T-helper 2 cell (primary cell): ENCODE measurements around the gene PAX3.
A peak's percentile ranks its signal among the peaks of the same experiment; 100 is the strongest.

Experiments used
- DNase-seq, 5 experiments: peaks; one replicate each; pipeline versions ENCODE4 v3.0.0 to v3.0.0-alpha.2; 2012 to 2022
- total RNA-seq, 2 donors: gene quantifications; one replicate each; lab custom pipeline; 2026; lab: John Stamatoyannopoulos, UW

The PAX3 gene
- 0 to 0.40 reads per million in 2 donors for total RNA-seq

DNA sequence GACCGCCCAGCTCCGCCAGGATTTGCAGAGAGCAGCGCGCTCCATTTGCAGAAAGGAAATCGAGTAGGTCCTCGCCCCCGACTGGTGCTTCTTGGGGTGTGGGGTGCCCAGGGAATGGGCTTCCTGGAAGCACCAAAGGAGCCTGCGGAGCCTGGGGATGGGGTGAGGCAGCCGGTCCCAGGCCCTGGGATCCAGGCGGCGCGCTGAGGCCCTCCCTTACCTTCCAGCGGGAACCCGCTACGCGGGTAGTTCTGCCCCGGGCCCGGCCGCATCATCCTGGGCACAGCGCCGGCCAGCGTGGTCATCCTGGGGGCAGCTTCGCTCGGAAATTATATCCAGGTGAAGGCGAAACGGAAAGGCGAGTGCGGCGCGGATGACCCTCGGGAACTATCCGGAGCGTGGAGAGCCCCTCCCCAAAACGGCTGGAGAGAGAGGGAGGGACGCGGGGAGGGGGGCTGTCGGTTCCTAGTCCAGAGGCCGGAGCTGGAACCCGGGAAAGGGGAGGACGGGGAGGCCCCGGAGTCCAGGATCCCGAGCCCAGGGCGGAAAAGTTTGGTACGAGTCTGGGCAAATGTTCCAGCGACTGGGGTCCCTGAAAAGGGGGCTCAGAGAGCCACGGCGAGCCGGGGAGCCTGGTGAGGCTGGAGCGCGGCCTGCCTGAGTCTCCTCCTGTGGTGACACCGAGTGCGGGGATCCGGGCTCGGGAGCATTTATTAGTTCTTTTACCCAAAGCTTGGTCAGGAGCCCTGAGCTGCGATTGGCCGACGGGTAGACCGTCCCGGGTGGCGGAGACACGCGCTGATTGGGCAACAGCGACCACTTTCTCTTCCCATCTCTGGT lies at the start of gene PAX3:
PAX3 (minus strand) TSS at position 688 of the 840 bp plus-strand sequence; CDS start at position 305, 383 bp downstream.
- DNase-seq = no peak

DNA sequence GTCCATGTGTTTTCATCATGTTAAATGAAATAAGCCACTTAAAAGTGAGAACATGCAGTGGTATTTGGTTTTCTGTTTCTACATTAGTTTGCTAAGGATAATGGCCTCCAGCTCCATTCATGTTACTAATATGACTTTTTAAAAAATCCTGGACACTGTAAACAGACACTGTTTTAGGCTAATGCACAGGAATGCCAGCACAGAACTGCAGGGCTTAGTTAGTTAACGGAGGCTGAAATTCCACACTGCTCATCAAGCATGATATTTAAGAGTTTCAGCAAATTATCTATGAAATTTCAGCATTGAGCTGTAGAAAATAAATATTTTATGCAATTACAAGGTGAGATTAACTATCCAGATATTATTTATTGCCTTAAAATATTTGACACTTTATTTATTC lies 42.5 kb upstream of the PAX3 start:
- no peak for DNase-seq

DNA sequence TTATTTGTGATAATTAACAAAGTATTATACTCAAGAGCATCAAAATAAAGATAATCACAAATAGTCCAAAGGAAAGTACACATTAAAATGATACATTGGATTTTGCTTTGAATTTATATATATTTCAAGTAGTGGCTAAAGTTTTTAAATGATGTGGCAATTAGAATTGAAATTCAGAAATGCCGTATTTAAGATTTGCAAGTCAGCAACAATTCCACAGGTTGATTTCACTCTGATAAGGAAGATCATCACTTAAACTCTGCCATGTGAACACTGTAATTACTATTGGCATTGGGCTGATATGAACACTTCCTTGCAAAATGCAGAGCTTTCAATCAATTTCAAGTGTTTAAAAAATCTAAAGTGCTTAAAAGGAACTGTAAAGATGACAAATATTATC lies 39.6 kb upstream of the PAX3 start:
- no peak for DNase-seq

DNA sequence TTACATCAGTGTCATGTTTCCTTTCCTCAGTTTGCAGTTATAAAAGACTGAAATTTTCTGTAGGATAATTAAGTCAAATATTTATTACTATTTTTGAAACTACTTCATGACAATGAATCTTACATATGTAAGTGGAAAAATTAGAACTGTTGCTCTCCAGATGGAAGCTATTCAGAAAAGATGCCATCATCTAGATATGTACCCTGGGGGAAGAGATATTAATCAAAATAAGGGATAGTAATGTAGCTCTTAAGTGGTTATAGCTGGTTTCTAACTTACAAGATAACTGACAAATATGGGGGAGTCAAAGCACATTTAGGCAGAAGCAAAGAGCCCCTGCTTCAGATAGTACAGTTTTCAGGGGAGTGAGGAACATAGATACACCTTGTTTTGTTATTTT lies 38.1 kb upstream of the PAX3 start:
- DNase-seq = no peak

DNA sequence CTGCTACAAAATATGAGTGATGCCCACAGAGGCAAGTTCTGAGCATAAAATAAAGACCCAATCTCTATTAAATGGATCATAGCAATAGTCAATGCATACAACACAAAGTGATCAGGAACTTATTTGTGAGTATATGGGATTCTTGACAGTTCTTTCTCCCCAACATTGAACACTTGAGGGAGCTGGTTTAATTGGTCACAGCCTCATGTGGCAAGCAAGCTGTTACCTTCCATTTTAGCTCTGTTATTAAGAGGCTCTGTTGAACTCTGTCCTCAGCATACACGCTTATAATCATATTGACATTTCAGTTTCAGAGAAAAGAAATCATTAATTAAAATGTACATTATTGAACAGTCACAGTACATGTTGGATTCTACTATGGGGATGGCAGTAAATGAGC lies 37.6 kb upstream of the PAX3 start:
- no peak for DNase-seq

DNA sequence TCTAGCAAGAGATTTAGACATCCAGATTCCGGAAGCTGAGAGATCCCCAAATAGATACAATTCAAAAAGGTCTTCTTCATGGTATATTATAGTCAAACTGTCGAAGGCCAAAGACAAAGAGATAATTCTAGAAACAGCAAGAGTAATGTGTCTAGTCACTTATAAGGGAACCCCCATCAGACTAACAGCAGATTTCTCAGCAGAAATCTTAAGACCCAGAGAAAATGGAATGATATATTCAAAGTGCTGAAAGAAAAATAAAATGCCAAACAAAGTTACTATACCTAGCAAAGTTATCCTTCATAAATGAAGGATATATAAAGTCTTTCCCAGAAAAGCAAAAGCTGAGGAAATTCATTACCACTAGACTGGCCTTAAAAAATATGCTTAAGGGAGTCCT lies 36.1 kb upstream of the PAX3 start:
- no peak for DNase-seq

DNA sequence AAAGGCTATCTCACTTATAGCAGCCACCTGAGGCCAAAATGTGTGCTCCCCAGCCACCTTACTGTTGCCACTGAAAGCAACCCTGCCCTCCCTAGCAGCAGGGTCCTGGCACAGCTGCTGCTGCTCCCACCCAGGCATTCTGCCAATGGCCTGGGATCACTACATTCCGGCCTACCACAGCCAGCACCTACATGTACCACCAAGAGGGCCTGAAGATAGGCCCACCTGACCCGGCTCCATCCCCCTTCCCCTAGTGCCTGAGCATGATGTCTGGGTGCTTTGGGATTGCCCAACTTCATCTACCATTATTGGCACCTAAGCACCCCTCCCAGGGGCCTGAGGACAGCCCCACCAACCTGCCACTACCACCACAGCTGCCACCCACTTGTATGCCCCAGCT lies 34.6 kb upstream of the PAX3 start:
- no peak for DNase-seq

DNA sequence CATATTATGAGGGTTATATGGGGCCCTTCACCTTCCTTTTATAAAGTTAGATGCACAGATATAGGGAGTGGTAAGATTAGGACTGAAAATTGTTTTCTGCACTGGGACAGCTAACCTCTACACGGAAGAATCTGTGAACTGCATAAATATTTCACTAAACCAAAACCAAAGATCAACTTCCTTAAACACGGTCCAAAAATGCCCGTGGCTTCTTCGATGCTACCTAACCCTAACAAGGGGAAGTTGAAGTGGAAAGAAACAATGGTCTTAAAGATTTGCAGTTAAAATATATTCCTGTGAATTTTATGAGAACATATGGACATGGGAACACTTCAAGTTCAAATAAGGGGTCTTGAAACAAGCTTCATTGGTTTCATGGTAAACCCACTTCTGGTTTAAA lies 33.3 kb upstream of the PAX3 start:
- DNase-seq = no peak

DNA sequence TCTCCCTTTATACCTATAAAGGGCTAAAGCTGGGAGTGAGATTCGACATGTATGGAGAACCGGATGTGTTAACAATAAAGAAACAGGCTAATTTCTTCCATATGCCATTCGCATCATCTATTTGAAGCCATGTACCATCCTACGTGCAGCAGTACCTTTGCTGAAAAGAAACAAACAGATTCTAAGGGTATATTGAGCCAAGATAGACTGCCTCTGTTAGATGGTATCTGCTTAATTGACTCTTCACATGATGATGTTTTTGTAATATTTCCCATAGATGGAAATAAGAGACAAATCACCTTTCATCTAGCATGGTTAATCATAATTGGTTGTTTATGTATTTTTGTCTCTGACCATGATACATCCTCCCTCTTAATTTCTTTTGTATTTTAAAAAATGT lies 32.1 kb upstream of the PAX3 start:
- no peak for DNase-seq

DNA sequence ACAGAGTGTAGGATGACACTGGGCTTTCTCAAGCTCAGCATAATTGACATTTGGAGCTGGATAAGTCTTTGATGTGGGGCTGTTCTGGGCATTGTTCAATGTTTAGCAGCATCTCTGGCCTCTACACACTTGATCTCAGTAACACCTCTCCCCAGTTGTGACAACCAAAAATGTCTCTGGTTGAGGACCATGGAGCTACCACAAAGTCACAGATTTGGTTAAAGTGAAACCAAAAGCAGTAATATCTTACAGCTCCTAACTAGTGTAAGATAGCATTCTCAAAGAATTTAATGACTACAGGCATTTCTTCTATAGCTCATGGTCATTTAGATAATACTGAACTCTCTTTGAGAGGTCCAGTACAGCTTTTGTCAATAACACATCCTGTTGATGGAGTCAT lies 23.4 kb upstream of the PAX3 start:
- DNase-seq = peak in 1 of 5 experiments; percentile 45

DNA sequence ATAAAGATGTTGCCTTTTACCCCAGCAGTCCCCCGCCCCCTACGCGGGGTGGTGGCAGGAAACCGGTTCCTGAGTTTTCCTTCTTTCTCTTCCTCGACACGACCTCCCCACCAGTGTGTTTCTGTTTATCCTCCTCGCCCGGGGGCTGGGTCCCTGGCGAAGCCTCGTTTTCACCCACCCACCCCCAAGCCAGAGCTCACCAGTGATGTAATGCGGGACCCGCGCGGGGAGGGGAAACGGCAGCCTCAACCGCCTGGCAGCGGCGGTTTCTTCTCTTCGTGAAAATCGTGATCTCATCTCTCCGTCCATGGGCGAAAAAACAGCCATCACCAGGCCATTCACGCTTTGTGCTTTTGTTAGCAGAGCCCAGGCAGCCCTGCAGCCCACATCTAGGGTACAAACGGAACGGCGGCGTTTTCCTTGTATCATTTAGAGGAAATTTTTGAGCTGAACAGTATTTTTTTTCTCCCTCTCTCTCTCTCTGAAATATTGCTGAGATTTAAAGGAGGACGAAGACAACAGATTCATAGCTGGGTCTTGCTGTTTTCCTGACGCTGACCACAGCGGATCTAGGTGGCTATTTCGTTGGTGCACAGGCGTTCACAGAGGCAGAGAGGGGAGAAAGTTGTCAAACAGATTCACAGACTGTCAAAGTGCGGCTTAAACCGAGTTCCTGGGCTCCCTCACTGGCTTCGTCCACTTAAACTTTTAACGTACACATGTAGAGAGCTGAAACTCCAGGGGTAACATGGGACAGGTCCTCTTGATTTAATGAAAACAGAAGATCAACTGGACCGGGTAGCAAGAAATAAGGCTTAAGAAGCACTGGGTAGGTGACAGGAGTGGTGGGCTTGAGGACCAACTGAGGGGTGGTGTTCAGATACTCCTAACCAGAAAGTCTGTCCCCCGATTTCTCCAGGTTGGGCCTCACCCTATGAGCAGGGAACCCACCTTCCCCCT lies 21.9 kb upstream of the PAX3 start:
- no peak for DNase-seq

DNA sequence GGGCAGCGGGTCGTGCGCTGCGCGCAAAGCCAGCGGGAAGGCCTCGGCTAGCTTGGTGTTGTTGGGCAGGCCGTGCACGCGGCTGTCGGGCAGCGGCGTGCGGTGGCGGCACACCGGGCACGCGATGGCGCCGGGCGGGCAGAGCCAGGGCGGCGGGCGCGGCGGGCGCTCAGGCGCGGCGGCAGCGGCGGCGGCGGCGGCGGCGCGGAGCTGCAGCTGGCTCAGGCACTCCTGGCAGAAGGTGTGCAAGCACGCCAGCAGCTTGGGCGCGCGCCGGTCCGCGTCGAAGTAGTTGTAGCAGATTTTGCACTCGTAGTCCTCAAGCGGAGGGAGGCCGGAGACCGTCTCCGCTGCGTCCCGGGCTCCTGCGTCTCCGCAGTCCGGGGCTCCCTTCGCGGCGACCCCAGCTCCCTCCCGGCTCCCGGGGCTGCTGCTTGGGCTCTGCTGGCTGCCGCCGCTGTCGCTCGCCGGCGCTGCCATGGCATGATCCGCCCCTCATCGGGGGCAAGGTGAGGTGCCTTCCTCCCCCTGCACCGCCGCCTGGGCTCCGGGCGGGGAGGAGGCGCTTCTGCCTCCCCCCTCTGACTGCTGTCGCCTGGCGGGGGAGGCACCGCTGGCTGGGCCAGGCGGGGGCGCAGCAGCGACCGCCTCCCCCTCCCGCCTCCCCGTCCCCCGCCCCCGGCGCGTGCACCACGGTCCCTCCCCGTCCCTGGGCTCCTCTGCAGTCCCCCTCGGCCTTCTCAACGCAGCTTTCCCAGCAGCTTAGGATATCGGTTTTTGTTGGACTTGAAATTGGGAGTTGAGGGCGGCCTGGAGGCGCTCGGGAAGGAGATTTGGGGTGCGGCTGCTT lies 21.0 kb upstream of the PAX3 start:
- DNase-seq = peak in 1 of 5 experiments; percentile 69

DNA sequence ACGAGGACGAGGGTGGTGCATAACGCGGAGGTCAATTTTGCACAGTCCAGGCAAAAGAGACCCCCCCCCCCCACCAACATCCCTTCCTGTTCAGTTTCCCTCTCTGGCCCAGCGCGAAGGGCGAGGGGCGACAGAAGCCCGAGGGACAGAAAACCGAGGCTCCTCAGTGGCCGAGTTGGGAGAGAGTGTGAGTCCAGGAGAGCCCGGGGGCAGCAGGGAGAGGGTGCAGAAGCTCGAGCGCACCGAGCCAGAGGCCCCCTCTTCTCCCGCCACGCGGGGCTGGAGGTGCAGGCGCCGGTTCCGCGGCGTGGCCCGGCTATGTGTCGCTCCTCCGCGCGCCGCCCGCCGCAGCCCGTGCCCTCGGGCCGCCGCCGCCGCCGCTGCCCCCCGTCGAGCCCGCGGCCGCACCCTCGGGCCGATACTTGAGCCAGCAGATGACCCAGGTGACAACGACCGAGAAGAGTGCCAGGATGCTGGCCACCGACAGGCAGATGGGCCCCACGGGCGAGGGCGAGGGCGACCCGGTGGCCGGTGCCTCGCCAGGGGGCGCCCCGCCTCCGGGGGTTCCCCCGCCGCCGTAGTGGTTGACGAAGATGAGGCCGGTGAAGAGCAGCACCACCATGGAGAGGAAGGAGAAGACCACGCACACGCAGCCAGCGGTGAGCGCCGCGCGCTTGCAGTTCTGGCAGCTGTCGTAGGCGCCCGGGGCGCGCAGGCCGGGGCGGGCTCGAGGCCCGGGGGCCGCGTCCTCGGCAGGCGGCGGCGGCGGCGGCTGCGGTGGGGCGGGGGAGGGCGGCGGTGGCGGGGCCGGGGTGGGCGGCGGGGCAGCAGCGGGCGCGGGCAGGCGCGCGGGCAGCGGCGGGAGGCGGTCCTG lies 20.2 kb upstream of the PAX3 start:
- peak in 1 of 5 experiments; percentile 72 for DNase-seq

DNA sequence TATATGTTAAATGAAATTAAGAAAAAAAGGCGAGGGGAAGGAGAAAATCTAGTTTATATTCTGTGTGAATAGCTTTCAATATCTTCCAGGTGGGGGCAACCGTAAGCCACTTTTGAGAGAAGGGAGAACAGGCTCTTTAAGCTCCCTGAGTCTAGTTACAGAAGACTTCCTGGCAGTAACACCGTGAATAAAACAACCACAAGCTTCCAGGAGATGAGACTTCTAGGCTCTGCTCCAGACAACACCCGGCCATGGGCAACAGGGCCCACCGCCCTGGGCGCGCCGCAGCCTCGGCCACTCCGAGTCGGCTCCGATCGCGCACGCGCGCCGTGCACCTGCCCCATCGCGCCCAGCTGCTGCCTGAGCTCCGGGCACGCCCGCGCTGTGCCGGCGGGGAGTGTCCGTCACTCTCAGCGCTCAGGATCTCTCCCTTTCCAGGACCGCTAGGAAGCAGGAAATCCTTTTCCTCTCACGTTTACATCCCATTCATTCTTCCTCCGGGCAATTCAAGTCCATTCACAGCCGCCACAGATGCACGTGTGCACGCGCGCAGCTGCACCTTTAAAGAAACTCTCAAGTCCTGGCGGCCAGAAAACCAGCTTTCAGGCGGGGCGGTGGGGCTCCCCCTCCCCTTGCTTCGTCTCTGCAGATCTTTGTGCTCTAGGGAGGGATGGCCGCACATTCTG lies 19.4 kb upstream of the PAX3 start:
- DNase-seq = peak in 1 of 5 experiments; percentile 63

DNA sequence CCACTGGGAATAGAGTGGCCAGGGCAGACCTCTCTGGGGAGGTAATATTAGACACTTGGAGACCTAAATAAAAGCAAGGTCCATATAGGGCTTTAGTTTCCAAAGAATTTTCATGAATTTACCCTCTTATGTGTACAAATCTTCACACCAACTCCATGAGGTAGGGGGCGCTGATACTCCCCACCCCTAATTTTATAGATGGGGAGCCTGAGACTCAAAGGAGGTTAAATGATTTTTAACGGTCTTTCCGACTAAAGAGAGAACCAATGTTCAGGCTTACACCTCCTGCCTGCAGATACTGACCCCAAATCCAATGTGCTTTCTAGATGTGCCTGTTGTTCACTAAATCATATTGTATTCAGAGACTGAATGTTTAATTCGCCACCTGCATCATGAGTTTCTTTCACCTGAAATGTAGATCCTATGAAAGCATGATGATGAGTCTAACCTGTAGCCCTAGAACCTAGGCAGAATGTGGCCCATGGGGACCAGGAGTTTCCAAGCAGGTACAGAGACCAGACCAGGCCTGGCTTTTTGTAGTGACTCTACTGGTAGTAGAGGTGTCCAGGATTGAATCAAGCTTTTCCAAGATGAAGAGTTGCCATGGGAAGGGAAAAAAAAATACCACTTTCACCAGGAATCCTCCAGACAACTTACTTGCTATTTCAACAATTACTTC lies 16.8 kb upstream of the PAX3 start:
- DNase-seq = no peak

DNA sequence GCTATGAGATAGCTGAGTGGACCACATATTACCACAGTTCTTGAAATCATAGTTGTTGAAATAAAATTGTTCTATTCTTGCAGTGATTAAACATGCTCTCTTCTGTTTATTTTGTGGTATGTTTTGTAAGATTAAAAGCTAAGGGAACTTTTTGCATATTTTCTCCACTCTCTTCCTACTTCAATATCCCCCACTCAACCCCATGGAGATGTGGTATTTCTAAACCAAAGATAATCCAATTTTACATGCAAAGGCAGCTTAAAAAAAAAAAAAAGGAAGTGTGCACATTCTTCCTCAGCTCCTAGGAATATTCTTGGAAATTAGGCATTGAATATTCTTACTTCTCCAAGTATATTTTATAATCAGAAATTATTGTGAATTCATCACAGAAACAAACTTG lies 15.0 kb upstream of the PAX3 start:
- DNase-seq = no peak

DNA sequence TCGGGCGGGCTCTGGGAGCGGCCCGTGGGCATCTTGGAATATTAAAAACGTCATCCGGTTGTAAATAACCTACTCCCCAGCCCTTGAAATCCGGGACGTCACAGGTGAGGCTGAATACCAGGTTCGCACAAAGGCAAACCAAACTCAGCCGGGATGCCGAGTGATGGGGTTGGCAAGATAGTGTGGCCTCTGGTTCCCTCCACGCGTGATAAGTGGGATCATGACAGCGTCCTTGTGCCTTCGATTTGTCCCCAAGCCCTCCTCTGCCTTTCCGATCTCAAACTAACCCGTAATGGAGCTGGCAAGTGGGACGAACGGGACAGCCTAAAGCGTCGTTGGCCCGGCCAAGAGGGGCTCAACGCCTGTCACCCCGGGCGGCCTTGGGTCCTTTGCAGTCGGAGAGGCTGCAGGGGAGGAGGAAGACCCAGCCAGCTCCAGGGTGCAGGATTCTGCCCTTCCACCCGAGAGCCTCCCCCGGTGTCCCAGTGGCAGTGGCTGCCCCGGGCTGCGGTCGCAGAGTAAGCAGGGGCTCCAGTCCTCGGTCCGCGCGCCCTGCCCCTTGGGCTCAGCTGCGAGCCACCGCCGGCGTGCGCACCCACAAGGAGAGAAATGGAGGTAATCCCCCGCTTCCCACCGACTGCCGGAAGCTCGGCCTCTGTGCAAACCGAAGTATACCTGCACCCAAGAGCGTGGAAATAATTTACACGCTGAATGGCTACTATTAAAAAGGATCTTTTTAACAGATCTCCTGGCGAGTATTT lies 13.4 kb upstream of the PAX3 start:
- DNase-seq = no peak

DNA sequence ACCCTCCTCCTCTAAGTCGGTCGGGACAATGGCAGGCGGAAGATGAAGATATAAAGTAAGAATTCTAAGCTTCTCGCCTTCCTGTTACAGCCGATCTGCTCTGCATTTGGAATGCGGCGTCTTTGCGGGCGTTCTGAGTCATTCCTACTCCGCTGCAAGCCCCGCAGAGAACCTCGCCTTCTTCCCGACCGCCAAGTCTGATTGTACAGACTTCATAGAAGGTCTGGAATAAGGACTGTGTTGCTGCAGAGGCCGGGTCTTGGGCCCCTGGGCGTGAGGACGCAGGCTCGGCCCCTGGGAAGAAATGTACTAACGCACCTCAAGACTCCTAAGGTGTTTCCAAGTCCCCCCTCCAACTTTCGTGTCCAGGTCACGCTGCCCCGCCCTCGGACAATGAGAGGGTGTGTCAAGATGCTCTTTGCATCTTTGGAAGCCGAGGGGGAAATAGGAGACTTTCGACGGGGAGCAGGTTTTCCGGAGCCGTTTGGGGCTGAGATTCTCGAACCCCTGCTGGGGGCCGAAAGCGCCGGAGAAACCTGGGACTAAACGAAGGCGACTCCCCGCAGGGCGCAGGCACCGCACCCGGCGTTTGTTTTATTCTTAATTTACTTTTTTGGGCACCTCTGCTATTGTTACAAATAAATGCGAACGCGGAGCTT lies 12.7 kb upstream of the PAX3 start:
- no peak for DNase-seq

DNA sequence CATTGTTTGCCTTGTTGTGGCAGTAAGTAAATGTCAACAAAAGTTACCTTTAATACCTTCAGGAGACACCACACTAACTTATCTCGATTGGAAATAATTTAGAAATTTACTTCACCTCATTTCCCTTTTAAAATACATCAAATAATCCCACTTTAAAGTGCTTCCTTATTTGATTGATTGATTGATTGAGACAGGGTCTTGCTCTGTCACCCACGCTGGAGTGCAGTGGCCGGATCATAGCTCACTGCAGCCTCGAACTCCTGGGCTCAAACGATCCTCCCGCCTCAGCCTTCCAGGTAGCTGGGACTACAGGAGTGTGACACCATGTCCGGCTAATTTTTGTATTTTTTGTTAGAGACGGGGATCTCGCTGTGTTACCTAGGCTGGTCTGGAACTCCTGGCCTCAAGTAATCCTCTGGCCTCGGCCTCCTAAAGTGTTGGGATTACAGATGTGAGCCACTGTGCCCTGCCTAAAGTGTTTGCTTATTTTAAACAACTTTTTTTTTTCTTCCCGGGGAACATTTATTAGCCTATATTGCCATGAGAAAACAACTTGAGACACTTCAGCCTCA lies 12.0 kb upstream of the PAX3 start:
- DNase-seq = no peak
